ENCODE results near the gene FLYWCH2.
"Not testable (repeated sequence)": the region's sequence is repeated elsewhere in the genome, so short reads cannot be mapped to it uniquely, and the experiment has no call there.

The FLYWCH2 gene

DNA sequence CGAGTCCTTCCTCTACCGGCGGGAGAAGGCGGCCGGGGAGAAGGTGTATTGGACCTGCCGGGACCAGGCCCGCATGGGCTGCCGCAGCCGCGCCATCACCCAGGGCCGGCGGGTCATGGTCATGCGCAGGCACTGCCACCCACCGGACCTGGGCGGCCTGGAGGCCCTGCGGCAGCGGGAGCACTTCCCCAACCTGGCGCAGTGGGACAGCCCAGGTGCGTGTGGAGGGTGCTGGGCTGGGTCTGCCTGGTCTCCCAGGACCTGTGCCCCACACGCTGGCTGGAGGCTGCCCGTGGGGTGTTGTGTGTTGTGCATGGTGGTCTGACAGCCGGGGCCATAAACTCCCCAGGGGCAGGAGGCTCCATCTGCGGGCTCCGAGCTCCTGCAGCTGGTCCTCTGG is 54.2 kb downstream of the FLYWCH2 start:
- no peak for DNase-seq (ENCODE audit: low read depth in 2 of 2, low spot score in 1 of 2)

DNA sequence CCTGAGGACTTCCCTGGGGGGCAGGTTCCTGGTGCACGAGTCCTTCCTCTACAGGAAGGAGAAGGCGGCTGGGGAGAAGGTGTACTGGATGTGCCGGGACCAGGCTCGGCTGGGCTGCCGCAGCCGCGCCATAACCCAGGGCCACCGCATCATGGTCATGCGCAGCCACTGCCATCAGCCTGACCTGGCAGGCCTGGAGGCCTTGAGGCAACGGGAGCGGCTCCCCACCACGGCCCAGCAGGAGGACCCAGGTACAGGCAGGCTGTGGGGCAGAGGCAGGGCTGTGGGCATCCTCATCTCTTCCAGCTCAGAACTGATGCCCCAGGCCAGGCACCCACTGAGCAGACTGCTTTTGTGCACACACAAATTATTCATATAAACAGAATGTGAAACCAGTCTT is 55.2 kb downstream of the FLYWCH2 start:
- DNase-seq (ENCODE audit: low read depth in 2 of 2, low spot score in 1 of 2) = no peak

DNA sequence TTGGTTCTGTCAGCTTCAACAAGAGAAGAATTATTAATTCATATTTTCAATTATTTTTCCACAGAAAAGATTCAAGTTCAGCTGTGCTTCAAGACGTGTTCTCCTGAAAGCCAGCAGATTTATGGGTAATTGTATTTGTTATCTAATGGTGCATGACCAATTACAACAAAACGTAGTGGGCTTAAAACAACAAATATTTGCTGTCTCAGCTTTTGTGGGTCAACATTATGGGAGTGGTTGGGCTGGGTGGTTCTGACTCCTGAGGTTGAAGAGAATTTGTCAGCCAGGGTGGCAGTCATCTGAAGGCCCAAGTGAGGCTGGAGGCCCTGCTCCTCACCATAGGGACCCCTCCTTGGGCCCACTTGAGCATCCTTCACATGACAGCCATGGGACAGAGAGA is 57.0 kb downstream of the FLYWCH2 start:
- no peak for DNase-seq (ENCODE audit: low read depth in 2 of 2, low spot score in 1 of 2)

DNA sequence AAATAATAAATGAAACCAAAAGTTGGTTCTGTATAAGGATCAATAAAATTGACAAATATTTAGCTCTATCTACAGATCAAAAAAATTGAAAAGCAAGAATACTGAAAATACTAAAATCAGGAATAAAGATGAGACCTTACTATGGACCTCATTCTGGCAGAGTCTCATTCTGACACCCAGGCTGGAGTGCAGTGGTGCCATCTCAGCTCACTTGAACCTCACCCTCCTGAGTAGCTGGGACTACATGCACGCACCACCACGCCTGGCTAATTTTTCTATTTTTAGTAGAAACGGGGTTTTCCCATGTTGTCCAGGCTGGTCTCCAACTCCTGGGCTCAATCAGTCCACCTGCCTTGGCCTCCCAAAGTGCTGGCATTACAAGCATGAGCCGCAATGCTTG is 59.0 kb downstream of the FLYWCH2 start:
- DNase-seq (ENCODE audit: low read depth in 2 of 2, low spot score in 1 of 2) = no peak

DNA sequence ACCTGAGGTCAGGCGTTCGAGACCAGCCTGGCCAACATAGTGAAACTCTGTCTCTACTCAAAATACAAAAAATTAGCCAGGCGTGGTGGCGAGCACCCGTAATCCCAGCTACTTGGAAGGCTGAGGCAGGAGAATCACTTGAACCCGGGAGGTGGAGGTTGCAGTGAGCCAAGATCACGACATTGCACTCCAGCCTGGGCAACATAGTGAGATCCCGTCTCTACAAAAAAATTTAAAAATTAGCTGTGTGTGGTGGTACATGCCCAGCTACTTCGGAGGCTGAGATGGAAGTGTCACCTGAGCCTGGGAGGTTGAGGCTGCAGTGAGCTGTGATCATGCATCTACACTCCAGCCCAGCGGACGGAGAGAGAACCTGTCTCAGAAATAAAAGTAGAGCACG is 60.7 kb downstream of the FLYWCH2 start:
- not testable (repeated sequence) for DNase-seq (ENCODE audit: low read depth in 2 of 2, low spot score in 1 of 2)

- DNase-seq (ENCODE audit: low read depth in 2 of 2, low spot score in 1 of 2) = no peak
Measured at GRCh38 chr16:2946649-2947048, 63.6 kb downstream of the FLYWCH2 start.
